ENCODE measurements around the gene RPL7L1. TPM values are rescaled to one million over a fixed set of nuclear protein-coding genes. Genes with fewer than 3 reads are reported as not detected.
A peak's percentile ranks its signal among the peaks of the same experiment; 100 is the strongest.

The RPL7L1 gene
- total and polyA plus RNA-seq, 2 of the 13 experiments (the other 11 are each of a cell fraction or from before 2014, with no cell fraction given), result 51.6 to 179 TPM

- no peak for TF ChIP-seq ZBTB10 (CRISPR knock-in tag; IDR thresholded peaks at IDR 0.05; ENCODE audit: borderline replicate concordance)
- no peak for TF ChIP-seq SOX6 (IDR thresholded peaks at IDR 0.05)
- peak; percentile 90 for TF ChIP-seq SOX6 (CRISPR knock-in tag; IDR thresholded peaks at IDR 0.05)
- TF ChIP-seq RNF2 (conservative IDR thresholded peaks at IDR 0.05; ENCODE audit: low read depth), result no peak; the same call in 1 of the 2 replicates
- no peak for TF ChIP-seq CENPT (CRISPR knock-in tag; IDR thresholded peaks at IDR 0.05; ENCODE audit: low read depth)
- no peak for TF ChIP-seq THYN1 (CRISPR knock-in tag; IDR thresholded peaks at IDR 0.05; ENCODE audit: borderline replicate concordance, low read depth)
- 0 out of 2 replicates have a peak, but pooled peaks have one; percentile 68 for TF ChIP-seq HOXA9 (CRISPR knock-in tag; IDR thresholded peaks at IDR 0.05; ENCODE audit: borderline replicate concordance)
- peak; percentile 82 for TF ChIP-seq KDM6A (CRISPR knock-in tag; IDR thresholded peaks at IDR 0.05; ENCODE audit: low read depth)
- TF ChIP-seq ZNF570 (CRISPR knock-in tag; IDR thresholded peaks at IDR 0.05; ENCODE audit: borderline replicate concordance), result no peak
- TF ChIP-seq KDM5B (CRISPR knock-in tag; IDR thresholded peaks at IDR 0.05; ENCODE audit: borderline replicate concordance), result no peak; the same call in 1 of the 2 replicates
- TF ChIP-seq PHF5A (CRISPR knock-in tag; IDR thresholded peaks at IDR 0.05; ENCODE audit: low read depth, unreplicated experiment), result peak; percentile 74
- peak; percentile 67; the same call in 1 of the 2 replicates for TF ChIP-seq BATF2 (CRISPR knock-in tag; IDR thresholded peaks at IDR 0.05)
- no peak for TF ChIP-seq HMGA1 (CRISPR knock-in tag; conservative IDR thresholded peaks at IDR 0.05)
- peak; percentile 74; the same call in 1 of the 2 replicates for TF ChIP-seq MYC (CRISPR knock-in tag; IDR thresholded peaks at IDR 0.05; ENCODE audit: borderline replicate concordance)
- peak; percentile 81; the same call in 1 of the 2 replicates for TF ChIP-seq JUND (CRISPR knock-in tag; IDR thresholded peaks at IDR 0.05)
- 0 out of 2 replicates have a peak, but pooled peaks have one; percentile 37 for TF ChIP-seq EHMT2 (IDR thresholded peaks at IDR 0.05; ENCODE audit: borderline replicate concordance, low read depth, low read length)
- peak; percentile 82; the same call in 1 of the 2 replicates for TF ChIP-seq ZNF512B (CRISPR knock-in tag; IDR thresholded peaks at IDR 0.05; ENCODE audit: borderline replicate concordance)
- peak; percentile 50; the same call in 1 of the 2 replicates for TF ChIP-seq MXD1 (CRISPR knock-in tag; IDR thresholded peaks at IDR 0.05)
- no peak for TF ChIP-seq ZNF20 (CRISPR knock-in tag; IDR thresholded peaks at IDR 0.05)
- peak; percentile 80 for TF ChIP-seq MLX (CRISPR knock-in tag; IDR thresholded peaks at IDR 0.05)
- TF ChIP-seq KLF16 (CRISPR knock-in tag; IDR thresholded peaks at IDR 0.05), result peak in 1 of 2 experiments; percentile 51; a peak in 1 of 4 replicates
Measured at GRCh38 chr6:42938987-42939809, 59.8 kb downstream of the RPL7L1 start (continued).
